Effector memory CD4-positive, alpha-beta T cell (primary cell): ENCODE measurements around the gene GALNT2.

ENCODE experiments used
- DNase-seq, 3 donors: peaks; one replicate each; pipeline ENCODE4 v3.0.0-alpha.2; 2020
- H3K27ac ChIP-seq: 2 replicates; pipeline ENCODE4 v1.7.0; 2013; ENCODE audit warnings: mild to moderate bottlenecking, low read length, moderate library complexity; ENCODE audit not compliant: insufficient read depth, poor library complexity, severe bottlenecking
- H3K27me3 ChIP-seq: replicated peaks from 2 replicates; pipeline ENCODE4 v1.7.0; 2013; ENCODE audit warnings: mild to moderate bottlenecking, low read length; ENCODE audit not compliant: insufficient read depth, control insufficient read depth, poor library complexity, severe bottlenecking
- H3K36me3 ChIP-seq: 2 replicates; pipeline ENCODE4 v1.7.0; 2013; ENCODE audit warnings: mild to moderate bottlenecking, low read length, moderate library complexity; ENCODE audit not compliant: control insufficient read depth, insufficient read depth
- H3K4me1 ChIP-seq: 2 replicates; pipeline ENCODE4 v1.7.0; 2013; ENCODE audit warnings: low read length, mild to moderate bottlenecking; ENCODE audit not compliant: control insufficient read depth, insufficient read depth, poor library complexity, severe bottlenecking
- H3K4me3 ChIP-seq: 2 replicates; pipeline ENCODE4 v1.7.0; 2013; ENCODE audit warnings: low read length, low read depth, mild to moderate bottlenecking; ENCODE audit not compliant: insufficient read depth, poor library complexity, severe bottlenecking
- H3K9me3 ChIP-seq: 2 replicates; pipeline ENCODE4 v1.7.0; 2013; ENCODE audit warnings: mild to moderate bottlenecking, low read length, moderate library complexity; ENCODE audit not compliant: control insufficient read depth

Gene GALNT2

GRCh38 chr1:230150615-230151014 lies 83.6 kb downstream of the GALNT2 start:
- no peaks in the 10 kb centered on the region for H3K36me3 ChIP-seq
- no peaks in the 10 kb centered on the region for H3K27me3 ChIP-seq
- DNase-seq = no peak
- H3K9me3 ChIP-seq = no peaks in the 10 kb centered on the region
- H3K4me1 ChIP-seq = no peaks in the 10 kb centered on the region
- H3K4me3 ChIP-seq = no peak overlapping the region
- H3K27ac ChIP-seq = no peak overlapping the region

DNA sequence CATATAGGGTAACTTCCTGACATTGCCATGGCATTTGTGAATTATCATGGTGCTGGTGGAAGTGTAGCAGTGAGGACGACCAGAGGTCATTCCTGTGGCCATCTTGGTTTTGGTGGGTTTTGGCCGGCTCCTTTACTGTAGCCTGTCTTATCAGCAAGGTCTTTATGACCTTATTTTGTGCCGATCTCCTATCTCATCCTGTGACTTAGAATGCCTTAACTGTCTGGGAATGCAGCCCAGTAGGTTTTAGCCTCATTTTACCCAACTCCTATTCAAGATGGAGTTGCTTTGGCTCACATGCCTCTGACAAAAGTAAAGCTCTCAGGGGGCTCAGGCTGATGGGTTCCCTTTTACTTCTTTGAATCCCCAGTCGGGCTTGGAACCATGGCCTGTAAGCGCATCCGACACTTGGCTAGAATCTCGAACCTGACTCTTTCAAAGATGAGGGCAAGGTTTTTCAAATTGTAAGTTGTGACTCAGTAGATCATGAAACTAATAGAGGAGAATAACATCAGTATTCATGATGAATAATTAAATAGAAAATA lies 85.0 kb downstream of the GALNT2 start:
- H3K27ac ChIP-seq = no peak overlapping the region
- no peaks in the 10 kb centered on the region for H3K4me1 ChIP-seq
- H3K4me3 ChIP-seq = no peak overlapping the region
- no peaks in the 10 kb centered on the region for H3K36me3 ChIP-seq
- DNase-seq = no peak
- H3K9me3 ChIP-seq = no peaks in the 10 kb centered on the region
- no peaks in the 10 kb centered on the region for H3K27me3 ChIP-seq

GRCh38 chr1:230152999-230153398 lies 86.0 kb downstream of the GALNT2 start:
- Histone ChIP-seq H3K4me3 (no peak overlapping the region), H3K9me3 (no peaks in the 10 kb centered on the region), H3K27me3 (no peaks in the 10 kb centered on the region), H3K27ac (no peak overlapping the region), H3K4me1 (no peaks in the 10 kb centered on the region), H3K36me3 (no peaks in the 10 kb centered on the region)
- DNase-seq = no peak

GRCh38 chr1:230153641-230154296 lies 86.7 kb downstream of the GALNT2 start:
- H3K27me3 ChIP-seq = no peaks in the 10 kb centered on the region
- no peaks in the 10 kb centered on the region for H3K4me1 ChIP-seq
- H3K4me3 ChIP-seq = no peak overlapping the region
- no peaks in the 10 kb centered on the region for H3K9me3 ChIP-seq
- no peak for DNase-seq
- no peak overlapping the region for H3K27ac ChIP-seq
- H3K36me3 ChIP-seq = no peaks in the 10 kb centered on the region

DNA sequence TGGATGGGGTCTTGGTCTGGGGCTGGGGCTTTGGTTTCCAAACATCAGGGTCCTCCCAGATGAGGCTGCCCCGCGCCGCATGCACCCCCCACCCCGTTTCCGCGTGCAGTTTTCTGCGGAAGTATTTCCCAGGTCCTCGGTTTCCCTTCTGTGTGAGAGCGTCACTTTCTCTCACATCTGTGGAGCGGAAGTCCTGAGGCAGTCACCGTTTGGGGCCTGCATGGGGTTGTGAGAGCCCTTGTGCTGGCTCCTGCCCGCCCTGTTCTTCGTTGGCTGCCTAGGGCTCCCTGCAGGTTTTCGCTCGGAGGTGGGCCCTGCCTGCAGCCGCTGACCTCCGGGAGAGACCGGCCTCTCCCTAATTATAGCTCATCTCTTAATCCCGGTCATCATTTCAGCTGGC lies 88.0 kb downstream of the GALNT2 start:
- no peak for DNase-seq
- Histone ChIP-seq H3K4me1 (no peaks in the 10 kb centered on the region), H3K27ac (no peak overlapping the region), H3K4me3 (no peak overlapping the region), H3K9me3 (no peaks in the 10 kb centered on the region), H3K36me3 (no peaks in the 10 kb centered on the region), H3K27me3 (no peaks in the 10 kb centered on the region)

GRCh38 chr1:230156068-230156467 lies 89.0 kb downstream of the GALNT2 start:
- Histone ChIP-seq H3K4me1 (no peaks in the 10 kb centered on the region), H3K27ac (no peak overlapping the region), H3K9me3 (no peaks in the 10 kb centered on the region), H3K36me3 (no peaks in the 10 kb centered on the region), H3K4me3 (no peak overlapping the region), H3K27me3 (no peaks in the 10 kb centered on the region)
- DNase-seq = no peak

- Histone ChIP-seq H3K9me3 (no peaks in the 10 kb centered on the region), H3K27ac (no peak overlapping the region), H3K4me1 (no peaks in the 10 kb centered on the region), H3K36me3 (no peaks in the 10 kb centered on the region), H3K27me3 (no peaks in the 10 kb centered on the region), H3K4me3 (no peak overlapping the region)
- DNase-seq = no peak
These were observed 89.5 kb downstream of the GALNT2 start for GRCh38 chr1:230156536-230156935.

- Histone ChIP-seq H3K27me3 (no peaks in the 10 kb centered on the region), H3K36me3 (no peaks in the 10 kb centered on the region), H3K9me3 (no peaks in the 10 kb centered on the region), H3K4me3 (no peak overlapping the region), H3K27ac (no peak overlapping the region), H3K4me1 (no peaks in the 10 kb centered on the region)
- no peak for DNase-seq
These were observed 90.7 kb downstream of the GALNT2 start for GRCh38 chr1:230157420-230158390.

DNA sequence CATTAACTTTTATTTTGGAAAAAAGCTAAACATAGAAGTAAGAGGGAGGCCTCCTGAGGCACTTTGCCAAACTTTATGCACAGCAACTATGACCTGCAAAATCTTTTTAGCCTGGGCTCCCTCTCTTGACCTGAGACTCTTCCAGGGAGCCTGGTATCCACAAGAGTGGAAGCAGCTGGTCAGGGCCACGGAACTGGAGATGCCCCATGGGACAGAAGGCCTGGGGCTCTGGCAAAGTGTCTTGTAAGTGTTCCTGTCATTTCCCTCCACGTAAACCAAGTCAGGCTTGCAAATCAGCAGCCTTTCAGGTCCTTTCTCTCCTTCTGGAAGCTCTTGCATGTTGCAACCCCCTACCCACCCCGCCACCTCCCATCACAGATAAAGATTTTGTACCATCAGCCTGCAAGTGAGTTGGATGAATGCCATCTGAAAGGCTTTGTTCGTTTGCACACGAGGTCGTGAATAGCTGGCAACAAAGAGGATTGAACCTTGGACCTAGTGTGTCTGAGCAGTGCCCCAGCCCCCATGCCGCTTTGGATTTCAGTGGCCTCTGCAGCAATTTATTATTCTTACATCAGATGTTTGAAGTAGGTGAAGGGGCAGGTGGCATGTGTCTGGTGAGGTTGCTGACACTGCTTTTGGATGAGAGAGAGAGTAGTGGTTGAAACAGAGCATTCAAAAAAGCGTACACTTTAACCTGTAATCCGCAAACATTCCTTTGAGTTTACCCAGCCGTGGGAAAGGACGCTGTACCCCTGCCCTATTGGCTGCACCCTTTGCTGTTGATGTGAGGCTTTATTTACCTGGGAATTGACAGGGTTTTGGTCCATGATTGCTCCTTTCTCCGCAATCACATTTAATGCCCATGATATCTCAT lies 91.6 kb downstream of the GALNT2 start:
- no peak overlapping the region for H3K4me3 ChIP-seq
- no peak overlapping the region for H3K27ac ChIP-seq
- no peaks in the 10 kb centered on the region for H3K27me3 ChIP-seq
- H3K9me3 ChIP-seq = no peaks in the 10 kb centered on the region
- no peak for DNase-seq
- H3K4me1 ChIP-seq = no peaks in the 10 kb centered on the region
- no peaks in the 10 kb centered on the region for H3K36me3 ChIP-seq
